Activated CD8-positive, alpha-beta memory T cell treated with anti-CD3 and anti-CD28 coated beads, Interleukin-2, amount 50 U/mL, for 1 hour (primary cell): ENCODE measurements around the gene FAM228B.

Experiments used
- DNase-seq: peaks from one replicate; pipeline ENCODE4 v3.0.0-alpha.2; 2020; ENCODE audit errors: extremely low read depth

The FAM228B gene

DNA sequence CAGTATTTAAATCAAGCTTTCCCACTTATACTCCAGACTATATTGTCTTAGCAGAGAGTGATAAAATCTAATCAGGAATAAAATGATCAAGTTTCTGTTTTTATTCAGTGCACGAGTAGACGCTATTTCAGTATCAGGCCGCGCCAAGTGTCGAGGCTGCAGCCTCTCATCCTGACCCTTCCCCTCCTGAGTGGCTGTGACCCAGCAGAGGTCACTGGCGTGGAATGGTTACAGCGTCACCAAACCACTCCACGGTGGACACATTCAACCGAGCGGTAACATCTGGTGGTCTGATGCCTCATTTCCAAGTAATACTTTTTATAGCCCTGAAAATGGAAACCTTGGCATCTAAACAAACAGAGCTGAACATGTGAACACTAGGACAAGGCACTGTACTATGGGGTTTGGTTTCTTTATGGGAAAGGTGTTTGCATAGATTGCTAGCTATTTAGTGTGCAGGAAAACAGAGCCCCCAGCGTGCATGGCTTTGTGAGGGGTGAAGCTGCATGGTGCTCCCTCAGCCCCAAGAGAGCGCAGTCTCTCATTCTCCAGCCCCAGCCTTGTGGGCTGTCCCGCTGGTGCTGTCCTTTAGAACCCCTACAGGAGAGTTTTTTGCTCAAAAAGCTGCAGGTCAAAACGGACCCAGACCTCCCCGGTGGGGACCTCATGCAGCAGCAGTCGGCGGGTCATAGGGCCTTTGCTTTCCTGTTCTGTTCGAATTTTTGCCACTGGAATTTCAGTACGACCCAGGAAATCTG lies 79.9 kb downstream of the FAM228B start:
- DNase-seq = no peak

DNA sequence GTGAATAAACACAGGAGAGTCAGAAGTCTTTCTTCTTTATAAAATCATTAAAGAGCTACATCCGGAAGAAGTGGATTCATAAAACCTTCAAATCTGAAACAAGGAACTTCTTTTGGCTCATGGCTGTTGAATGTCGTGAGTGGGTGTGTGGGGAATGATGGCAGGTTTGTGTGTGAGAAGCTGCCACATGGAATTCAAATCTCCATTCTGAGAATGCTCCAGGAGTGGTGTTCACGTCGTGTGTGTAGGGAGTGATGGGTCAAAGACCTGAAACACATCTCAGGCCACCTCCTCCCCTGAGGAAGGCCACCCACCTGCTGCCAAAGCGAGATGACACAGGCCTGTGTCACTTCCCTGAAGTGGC lies 80.5 kb downstream of the FAM228B start:
- DNase-seq = no peak

DNA sequence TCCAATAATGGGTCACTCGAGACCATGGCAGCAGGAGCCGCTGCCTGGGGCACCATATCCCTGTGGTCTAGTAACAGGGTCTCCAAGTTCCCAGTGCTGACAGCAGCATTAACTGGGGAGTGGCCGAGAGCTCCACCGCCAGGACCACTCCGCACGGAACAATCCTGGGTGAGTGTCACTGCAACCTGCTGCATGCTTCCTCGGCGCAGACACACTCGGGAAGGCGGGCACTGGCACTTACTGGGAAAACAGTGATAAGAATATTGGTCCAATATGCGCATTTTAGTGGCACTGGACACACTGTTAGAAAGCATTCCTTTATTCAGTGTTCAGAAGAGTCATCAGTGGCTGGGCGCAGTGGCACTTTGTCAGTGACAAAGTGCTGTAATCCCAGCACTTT lies 81.2 kb downstream of the FAM228B start:
- DNase-seq = no peak

DNA sequence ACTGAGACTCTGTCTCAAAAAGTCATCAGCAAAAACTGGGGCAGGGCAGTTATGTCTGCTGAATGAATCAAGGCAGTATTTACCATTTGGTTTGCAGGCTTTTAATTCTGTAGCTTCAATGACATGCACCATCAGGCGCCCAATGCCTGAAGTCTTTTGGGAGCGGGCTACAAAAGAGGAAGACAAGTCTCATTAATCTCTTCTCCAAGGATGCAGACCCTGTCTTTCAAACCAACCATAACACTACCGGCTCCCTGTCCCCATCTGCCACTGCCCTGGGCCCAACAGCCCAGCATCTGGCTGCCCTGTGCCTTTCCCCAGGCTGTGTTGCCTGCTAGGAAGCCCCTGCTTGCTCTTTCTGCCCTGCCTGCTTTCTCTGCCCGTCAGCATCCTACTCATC lies 81.9 kb downstream of the FAM228B start:
- no peak for DNase-seq

DNA sequence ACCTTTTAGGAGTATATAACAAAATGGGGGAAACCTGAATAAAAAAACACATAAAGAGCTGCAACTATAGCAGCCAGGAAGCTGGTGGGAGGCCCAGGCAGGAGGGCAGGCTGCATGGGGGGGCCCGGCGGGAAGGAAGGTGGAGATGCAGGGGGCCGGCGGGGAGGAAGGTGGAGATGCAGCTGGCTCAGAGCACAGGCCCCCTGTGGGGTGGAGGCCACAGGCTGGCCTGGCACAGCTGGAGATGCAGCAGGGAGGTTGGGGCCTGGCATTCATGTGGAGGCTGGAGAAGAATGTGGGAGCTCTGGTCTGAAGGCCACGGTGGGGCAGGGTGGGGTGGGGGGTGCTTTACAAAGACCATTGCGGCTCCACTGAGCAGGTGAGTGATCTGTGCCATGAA lies 83.0 kb downstream of the FAM228B start:
- no peak for DNase-seq

DNA sequence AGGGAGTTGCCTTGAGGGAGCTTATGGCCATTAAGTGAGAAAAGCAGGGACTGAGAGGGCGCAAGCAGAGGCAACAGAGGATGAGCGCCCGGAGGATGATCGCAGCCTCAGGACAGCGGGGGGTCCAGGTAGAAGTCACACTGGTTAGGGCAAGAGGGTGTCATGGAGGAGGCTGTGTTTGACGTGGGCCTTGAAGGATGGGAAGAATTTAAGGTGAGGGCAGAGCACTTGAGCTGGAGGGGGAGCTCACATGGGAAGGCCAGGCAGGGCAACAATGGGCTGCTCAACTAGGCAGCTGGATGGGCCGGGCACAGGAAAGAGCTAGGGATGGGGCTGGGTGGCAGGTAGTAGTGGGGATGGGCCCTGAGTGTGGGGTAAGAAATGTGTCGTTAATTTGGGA lies 83.4 kb downstream of the FAM228B start:
- no peak for DNase-seq

DNA sequence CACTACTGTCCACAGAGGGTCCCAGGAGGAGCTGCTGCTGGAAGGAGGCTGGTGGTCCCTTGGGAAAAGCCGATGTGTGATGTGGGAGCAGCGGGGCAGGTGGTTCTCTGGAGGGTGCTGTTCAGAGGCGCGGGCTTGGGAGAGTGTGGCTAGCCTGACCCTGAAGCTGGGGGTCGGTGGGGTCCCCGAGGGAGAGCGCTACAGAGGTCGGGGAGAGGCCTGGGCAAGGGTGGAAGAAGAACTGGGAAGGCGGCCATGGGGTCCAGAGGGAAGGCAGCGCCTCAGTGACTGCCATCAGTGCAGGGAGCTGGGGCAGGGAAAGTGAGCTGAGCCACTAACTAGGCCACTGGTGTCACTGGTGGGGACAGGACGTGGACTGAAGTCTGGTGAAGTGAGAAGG lies 84.1 kb downstream of the FAM228B start:
- DNase-seq = no peak

DNA sequence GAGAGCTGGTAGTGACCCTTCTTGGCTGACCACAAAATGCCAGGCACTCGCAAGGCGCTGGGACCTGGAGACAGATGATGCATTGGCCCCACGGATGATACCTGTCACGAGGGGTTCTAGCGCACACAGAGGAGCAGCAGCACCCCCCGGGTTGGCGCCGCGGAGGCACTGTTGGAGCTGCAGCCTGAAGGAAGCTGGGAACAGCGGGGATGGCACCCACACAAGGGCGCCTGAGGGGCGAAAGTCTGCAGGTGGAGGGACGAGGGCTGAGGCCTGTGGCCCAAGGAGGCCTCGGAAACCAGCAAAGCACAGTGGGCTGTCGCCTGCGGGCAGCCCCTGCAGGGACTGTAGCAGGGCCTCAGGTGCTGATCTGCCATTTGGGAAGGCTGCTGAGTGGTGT lies 85.2 kb downstream of the FAM228B start:
- no peak for DNase-seq

DNA sequence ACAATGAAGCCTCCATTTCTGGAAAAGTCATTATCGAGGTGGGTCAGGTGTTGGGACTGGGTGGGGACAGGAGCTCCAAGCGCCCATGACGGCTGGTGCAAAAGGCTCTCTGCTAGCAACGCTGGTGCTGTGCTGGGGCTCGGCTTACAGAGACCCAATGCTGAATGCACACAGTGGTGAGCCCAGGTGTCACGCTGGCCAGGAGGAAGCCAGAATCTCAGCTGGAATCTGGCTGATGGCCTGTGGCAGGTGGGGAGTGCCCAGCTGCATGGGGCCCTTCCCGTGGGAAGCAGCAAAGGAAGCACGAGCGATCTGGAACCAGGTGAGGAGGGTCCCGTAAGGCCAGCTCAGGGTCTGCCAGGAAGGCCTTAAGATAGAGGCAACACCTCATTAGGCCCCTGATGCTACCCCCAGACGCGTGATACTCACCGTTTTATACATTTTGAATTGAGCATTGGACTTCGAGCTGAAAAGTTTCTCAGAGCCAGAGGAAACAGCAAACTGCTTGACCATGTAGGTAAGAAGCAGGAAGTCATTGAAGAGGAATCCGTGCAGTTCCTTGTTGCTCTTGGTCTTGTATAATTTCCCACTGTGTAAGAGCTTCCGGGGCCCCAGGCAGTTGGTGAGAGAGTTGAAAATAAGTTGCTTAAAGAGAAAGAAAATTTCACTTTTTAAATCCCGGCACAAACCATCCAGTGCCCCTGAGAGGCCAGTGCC lies 86.3 kb downstream of the FAM228B start:
- no peak for DNase-seq

DNA sequence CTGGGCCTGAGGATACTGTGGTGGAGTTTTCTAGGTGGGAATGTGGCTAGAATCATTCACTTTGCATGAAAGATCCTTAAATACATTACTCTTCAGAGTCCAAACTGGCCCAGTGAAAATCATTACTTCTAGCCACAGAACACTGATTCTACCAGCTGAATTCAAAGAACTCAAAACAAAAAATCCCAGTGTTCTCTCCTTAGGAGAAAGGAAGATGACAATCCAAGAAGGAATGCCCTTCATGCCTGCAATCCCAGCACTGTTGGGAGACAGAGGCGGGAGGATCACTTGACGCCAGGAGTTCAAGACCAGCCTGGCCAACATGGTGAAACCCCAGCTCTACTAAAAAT lies 86.8 kb downstream of the FAM228B start:
- no peak for DNase-seq

DNA sequence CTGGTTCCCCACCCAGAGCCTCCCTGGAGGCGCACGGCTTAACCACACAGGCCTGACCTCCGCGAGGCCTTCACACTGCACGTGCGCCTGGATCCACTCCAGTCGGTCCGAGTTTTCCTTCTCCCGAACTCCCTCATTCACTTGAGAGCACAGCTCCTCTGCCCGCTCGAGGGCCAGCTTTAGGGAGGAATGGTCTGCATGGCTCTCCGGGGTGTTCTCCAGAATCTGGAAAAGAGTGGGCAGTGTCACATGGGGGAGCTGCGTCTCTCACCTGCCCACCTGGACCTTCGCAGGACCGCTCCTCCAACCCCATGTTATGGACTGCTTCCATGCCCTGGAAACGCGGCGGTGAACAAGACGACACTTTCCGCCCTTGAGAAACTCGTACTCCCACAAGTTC lies 87.5 kb downstream of the FAM228B start:
- DNase-seq = no peak

DNA sequence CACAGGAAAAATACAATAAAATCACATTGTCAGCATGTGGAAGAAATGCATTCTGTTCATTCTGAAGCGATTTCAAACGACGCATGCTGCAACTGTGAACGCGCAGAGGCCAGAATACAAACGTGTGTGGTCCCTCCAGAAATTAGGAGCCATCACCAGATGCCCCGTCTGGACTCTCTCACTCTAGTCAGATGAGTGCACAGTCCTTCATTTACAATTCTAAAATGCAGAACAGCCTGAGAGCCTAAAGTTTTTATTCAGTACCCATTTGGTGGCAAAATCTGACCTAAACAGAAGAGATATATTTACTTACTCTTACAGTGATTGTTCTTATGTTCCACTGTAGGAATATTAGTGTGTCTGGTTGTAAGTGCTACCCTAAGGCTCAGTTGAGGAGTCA lies 88.1 kb downstream of the FAM228B start:
- DNase-seq = no peak

DNA sequence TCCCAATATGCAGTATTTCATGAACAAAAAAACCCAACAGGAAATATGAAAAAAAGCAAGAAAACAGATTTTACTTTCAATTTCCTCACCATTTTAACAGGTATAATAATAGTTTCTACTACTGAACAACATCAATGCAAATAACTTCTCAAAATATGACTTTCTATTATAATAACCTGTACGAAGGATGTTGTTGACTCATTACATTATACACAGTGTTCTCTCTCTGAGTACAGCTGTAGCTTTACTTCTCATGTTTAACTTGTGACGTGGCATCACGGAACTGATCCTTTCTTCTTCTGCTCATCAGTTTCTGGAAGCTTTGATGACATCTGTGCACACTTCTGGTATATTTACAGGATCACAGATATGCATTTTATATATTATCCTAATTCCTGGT lies 91.6 kb downstream of the FAM228B start:
- DNase-seq = no peak
